ENCODE data around the gene ANKRD13D. TPM values are rescaled to one million over a fixed set of nuclear protein-coding genes. Genes with fewer than 3 reads are reported as not detected.
"Not testable (repeated sequence)": the region's sequence is repeated elsewhere in the genome, so short reads cannot be mapped to it uniquely, and the experiment has no call there.

Gene ANKRD13D
- polyA plus RNA-seq, 1 experiment: 30.7 TPM

GRCh38 chr11:67255864-67256263 lies 33.2 kb upstream of the ANKRD13D start:
- no peak overlapping the region for H3K4me3 ChIP-seq (ENCODE audit: low read depth, low read length)
- H3K36me3 ChIP-seq (ENCODE audit: control insufficient read depth, insufficient read depth, low read length): peaks cover 43% of the 10 kb centered on the region
- ChIA-PET POLR2A (no interaction called here), CTCF (no interaction called here)
- no peaks in the 10 kb centered on the region for H3K27me3 ChIP-seq (ENCODE audit: control insufficient read depth, insufficient read depth, low read length)
- no peak for TF ChIP-seq CTCF (IDR thresholded peaks at IDR 0.05; ENCODE audit: insufficient read depth, low read depth, low read length)
- no peak for DNase-seq (ENCODE audit: low read depth)

- Histone ChIP-seq H3K4me3 (ENCODE audit: low read depth, low read length) (no peak overlapping the region), H3K36me3 (ENCODE audit: control insufficient read depth, insufficient read depth, low read length) (peaks cover 43% of the 10 kb centered on the region), H3K27me3 (ENCODE audit: control insufficient read depth, insufficient read depth, low read length) (no peaks in the 10 kb centered on the region)
- no peak for DNase-seq (ENCODE audit: low read depth)
- CTCF ChIA-PET: no interaction called here
- no peak for TF ChIP-seq CTCF (IDR thresholded peaks at IDR 0.05; ENCODE audit: insufficient read depth, low read depth, low read length)
- POLR2A ChIA-PET: no interaction called here
Measured at GRCh38 chr11:67256477-67257135, 32.5 kb upstream of the ANKRD13D start.

GRCh38 chr11:67260406-67260805 lies 28.7 kb upstream of the ANKRD13D start:
- ChIA-PET CTCF (no interaction called here), POLR2A (no interaction called here)
- Histone ChIP-seq H3K36me3 (ENCODE audit: control insufficient read depth, insufficient read depth, low read length) (peaks cover 15% of the 10 kb centered on the region), H3K4me3 (ENCODE audit: low read depth, low read length) (no peak overlapping the region), H3K27me3 (ENCODE audit: control insufficient read depth, insufficient read depth, low read length) (no peaks in the 10 kb centered on the region)
- no peak for TF ChIP-seq CTCF (IDR thresholded peaks at IDR 0.05; ENCODE audit: insufficient read depth, low read depth, low read length)
- no peak for DNase-seq (ENCODE audit: low read depth)

GRCh38 chr11:67260885-67261639 lies 28.0 kb upstream of the ANKRD13D start:
- CTCF ChIA-PET: interaction anchor here (0.9 to 4.9 kb wide), 17 partner anchors 8 to 211 kb away, joined by 3 to 133 read pairs (median 6); partner anchors contain the start of genes ANKRD13D and SSH3
- not testable (repeated sequence) for DNase-seq (ENCODE audit: low read depth); H3K36me3 ChIP-seq (ENCODE audit: control insufficient read depth, insufficient read depth, low read length); H3K27me3 ChIP-seq (ENCODE audit: control insufficient read depth, insufficient read depth, low read length)
- peak overlapping the region; percentile 28 for H3K4me3 ChIP-seq (ENCODE audit: low read depth, low read length)
- POLR2A ChIA-PET: interaction anchor here (0.6 kb wide), 1 partner anchor 161 kb away, joined by 6 read pairs; no protein-coding TSS in a partner anchor

- Histone ChIP-seq H3K27me3 (ENCODE audit: control insufficient read depth, insufficient read depth, low read length) (no peaks in the 10 kb centered on the region), H3K4me3 (ENCODE audit: low read depth, low read length) (peak overlapping the region; percentile 20), H3K36me3 (ENCODE audit: control insufficient read depth, insufficient read depth, low read length) (peaks cover 3% of the 10 kb centered on the region)
- ChIA-PET CTCF (interaction anchor here (0.8 to 4.9 kb wide), 26 partner anchors 9 to 211 kb away, joined by 3 to 133 read pairs (median 6); partner anchors contain the start of genes ANKRD13D and SSH3), POLR2A (interaction anchor here (0.6 kb wide), 1 partner anchor 160 kb away, joined by 6 read pairs; no protein-coding TSS in a partner anchor)
- peak; percentile 38 for TF ChIP-seq CTCF (IDR thresholded peaks at IDR 0.05; ENCODE audit: insufficient read depth, low read depth, low read length)
- DNase-seq (ENCODE audit: low read depth): no peak
Measured at GRCh38 chr11:67261640-67261945, 27.5 kb upstream of the ANKRD13D start.
